HepG2 (cell line): Measurements from ENCODE around the gene MME. TPM values are rescaled to one million over a fixed set of nuclear protein-coding genes. Genes with fewer than 3 reads are reported as not detected.

Experiments used
- ATAC-seq: fragments of 200-7000 bp; cut with Tn5 transposase; 3 replicates; pipeline ENCODE4 v1.9.1; 2020; ENCODE audit warnings: mild to moderate bottlenecking, moderate library complexity
- BruUV-seq: library from RNA; stranded (reverse); fragments of 400-500 nt; replicated peaks from 2 replicates; lab custom pipeline; 2021; lab: Mats Ljungman, UMichigan
- CTCF ChIA-PET: fragments of 300-600 bp; formaldehyde crosslinking; extraction: SDS; loops from one replicate; lab custom pipeline; 2021; ENCODE audit warnings: low total read pairs, inconsistent platforms, low intra/inter-chr PET ratio; lab: Yijun Ruan, JAX
- POLR2A ChIA-PET: fragments of 350-600 bp; sonication (Branson Sonifier 250); formaldehyde crosslinking; loops from one replicate; lab custom pipeline; 2020; ENCODE audit warnings: antibody characterized with exemption, inconsistent platforms; lab: Yijun Ruan, JAX
- DNase-seq: peaks from one replicate; pipeline ENCODE4 v3.0.0-alpha.2; 2015; ENCODE audit warnings: low spot score
- FAIRE-seq: peaks from 3 replicates; lab custom pipeline; 2011; peaks lifted over from hg19 to GRCh38; lab: Jason Lieb, UNC
- H2AFZ ChIP-seq: one replicate; pipeline ENCODE4 v1.6.1; 2011; ENCODE audit warnings: low read length, inconsistent platforms
- H3K27ac ChIP-seq: fragments of 300-600 bp; 3 replicates; pipeline ENCODE4 v1.8.0; 2011; ENCODE audit warnings: mixed run types, mild to moderate bottlenecking, mixed read lengths, low read length, inconsistent platforms; ENCODE audit not compliant: insufficient read depth; ENCODE audit errors: extremely low read length
- H3K27me3 ChIP-seq, 2 experiments: fragments of 200-600 bp in 1 of 2; 2 replicates in 1 of 2; 3 replicates in 1 of 2; pipeline versions ENCODE4 v1.6.0 to v1.8.0; 2011; ENCODE audit warnings: low read length in 2 of 2, mild to moderate bottlenecking in 2 of 2, moderate library complexity in 2 of 2, inconsistent platforms in 1 of 2; ENCODE audit not compliant: insufficient read depth in 2 of 2, control insufficient read depth in 1 of 2
- H3K36me3 ChIP-seq, 2 experiments: fragments of 200-600 bp in 1 of 2; replicated peaks in 1 of 2; 2 replicates in 1 of 2; 3 replicates in 1 of 2; pipeline versions ENCODE4 v1.5.1 to v1.8.0; 2011; ENCODE audit warnings: low read length in 2 of 2, inconsistent platforms in 1 of 2; ENCODE audit not compliant: insufficient read depth in 2 of 2, control insufficient read depth in 1 of 2
- H3K4me1 ChIP-seq: 2 replicates; pipeline ENCODE4 v1.5.1; 2012; ENCODE audit warnings: low read length, inconsistent platforms; ENCODE audit not compliant: insufficient read depth
- H3K4me2 ChIP-seq: 2 replicates; pipeline ENCODE4 v1.6.0; 2011; ENCODE audit warnings: low read depth, low read length, inconsistent platforms
- H3K4me3 ChIP-seq, 3 experiments: fragments of 200-600 bp in 1 of 3; sonication (generic), shearing (Covaris generic) in 1 of 3; replicated peaks in 1 of 3; 2 replicates each; pipeline ENCODE4 v1.5.1; 2011 to 2016; ENCODE audit warnings: low read length in 3 of 3, inconsistent platforms in 2 of 3, low read depth in 2 of 3, mild to moderate bottlenecking in 2 of 3, control low read depth in 1 of 3, mixed read lengths in 1 of 3; ENCODE audit not compliant: insufficient read depth in 1 of 3
- H3K79me2 ChIP-seq: one replicate; pipeline ENCODE4 v1.6.1; 2011; ENCODE audit warnings: low read length, inconsistent platforms; ENCODE audit not compliant: insufficient read depth
- H3K9ac ChIP-seq: 2 replicates; pipeline ENCODE4 v1.6.0; 2011; ENCODE audit warnings: mild to moderate bottlenecking, low read depth, low read length, inconsistent platforms; ENCODE audit not compliant: insufficient read depth
- H3K9me3 ChIP-seq: 2 replicates; pipeline ENCODE4 v1.5.1; 2012; ENCODE audit warnings: mild to moderate bottlenecking, low read length
- H4K20me1 ChIP-seq: 2 replicates; pipeline ENCODE4 v1.6.0; 2011; ENCODE audit warnings: inconsistent platforms, mild to moderate bottlenecking, low read length, moderate library complexity; ENCODE audit not compliant: insufficient read depth
- ADNP ChIP-seq: sonication (generic); formaldehyde crosslinking; IDR thresholded peaks from 2 replicates; pipeline ENCODE4 v1.4.0; 2020; ENCODE audit warnings: missing genetic modification reagents
- FOXM1 ChIP-seq: sonication (generic); formaldehyde crosslinking; IDR thresholded peaks from 2 replicates; pipeline ENCODE4 v1.5.0; 2020; ENCODE audit warnings: missing genetic modification reagents
- MTA3 ChIP-seq: sonication (generic); formaldehyde crosslinking; IDR thresholded peaks from 2 replicates; pipeline ENCODE4 v1.4.0; 2020; ENCODE audit warnings: missing genetic modification reagents
- SIN3A ChIP-seq: IDR thresholded peaks from 2 replicates; pipeline ENCODE4 v1.6.1; 2011; ENCODE audit warnings: low read depth, mild to moderate bottlenecking, control low read depth, low read length, borderline replicate concordance
- SMARCE1 ChIP-seq: fragments of 450-650 bp; IDR thresholded peaks from 2 replicates; pipeline ENCODE4 v1.6.1; 2017; ENCODE audit warnings: borderline replicate concordance
- SMYD3 ChIP-seq: sonication (generic); formaldehyde crosslinking; IDR thresholded peaks from 2 replicates; pipeline ENCODE4 v1.8.1; 2023; ENCODE audit warnings: mild to moderate bottlenecking, missing genetic modification reagents
- ZNF264 ChIP-seq: sonication (generic); formaldehyde crosslinking; IDR thresholded peaks from 2 replicates; pipeline ENCODE4 v1.4.0; 2020; ENCODE audit warnings: missing genetic modification reagents
- ZNF674 ChIP-seq: sonication (generic); formaldehyde crosslinking; IDR thresholded peaks from 2 replicates; pipeline ENCODE4 v1.5.0; 2020; ENCODE audit warnings: low read depth, mild to moderate bottlenecking, missing genetic modification reagents
- ZSCAN31 ChIP-seq: sonication (generic); formaldehyde crosslinking; IDR thresholded peaks from 2 replicates; pipeline ENCODE4 v1.5.0; 2020; ENCODE audit warnings: low read depth, mild to moderate bottlenecking, missing genetic modification reagents
- in situ Hi-C: cut with HindIII; loops from 2 replicates; pipeline ENCODE4 v1.10.0; 2017; ENCODE audit warnings: low pct_unique_long_range_greater_than_20kb; ENCODE audit not compliant: extremely low pct_ligation_motif_present
- intact Hi-C: fragments of 100-400 bp; cut with micrococcal nuclease; formaldehyde crosslinking; loops from one replicate; pipeline ENCODE4 v1.10.0; 2022; ENCODE audit not compliant: unreplicated experiment
- polyA plus RNA-seq, 8 experiments: library from polyadenylated mRNA; depleted of rRNA in 3 of 8; stranded (reverse) in 7 of 8; unstranded in 1 of 8; fragments of >200 nt; fragmentation: Illumina TruSeq in 4 of 8; extraction: Trizol in 4 of 8; gene quantifications; 2 replicates each; pipeline versions ENCODE4 v1.2.1 to v1.2.3, GENCODE V29; 2011 to 2016; ENCODE audit warnings: low read depth in 4 of 8, missing spikeins in 1 of 8, mixed read lengths in 1 of 8; ENCODE audit not compliant: insufficient read depth in 1 of 8
- total RNA-seq, 5 experiments: library from RNA; depleted of rRNA; stranded (reverse); fragments of >200 nt; fragmentation: Illumina TruSeq; extraction: Trizol; gene quantifications; 2 replicates each; pipeline ENCODE4 v1.2.3, GENCODE V29; 2016; ENCODE audit warnings: low read depth in 1 of 5
- TF ChIP-seq, protein P1 (sequence below): sonication (generic); formaldehyde crosslinking; IDR thresholded peaks from 2 replicates; pipeline ENCODE4 v1.4.0; 2020; ENCODE audit warnings: missing genetic modification reagents, low read depth, mild to moderate bottlenecking, borderline replicate concordance
- TF ChIP-seq, protein P2 (sequence below): IDR thresholded peaks from 2 replicates; pipeline ENCODE4 v1.6.1; 2016; ENCODE audit warnings: low read depth, missing genetic modification reagents, missing compliant biosample characterization
- TF ChIP-seq, protein P3 (sequence below): sonication (generic); formaldehyde crosslinking; IDR thresholded peaks from 2 replicates; pipeline ENCODE4 v1.5.0; 2020; ENCODE audit warnings: missing genetic modification reagents
- TF ChIP-seq, protein P4 (sequence below): sonication (generic); formaldehyde crosslinking; IDR thresholded peaks from 2 replicates; pipeline ENCODE4 v1.5.0; 2020; ENCODE audit warnings: mild to moderate bottlenecking, missing genetic modification reagents, moderate library complexity

MME gene
- total and polyA plus RNA-seq, 2 of the 13 experiments (the other 11 are each of a cell fraction or from before 2014, with no cell fraction given), result not detected

DNA sequence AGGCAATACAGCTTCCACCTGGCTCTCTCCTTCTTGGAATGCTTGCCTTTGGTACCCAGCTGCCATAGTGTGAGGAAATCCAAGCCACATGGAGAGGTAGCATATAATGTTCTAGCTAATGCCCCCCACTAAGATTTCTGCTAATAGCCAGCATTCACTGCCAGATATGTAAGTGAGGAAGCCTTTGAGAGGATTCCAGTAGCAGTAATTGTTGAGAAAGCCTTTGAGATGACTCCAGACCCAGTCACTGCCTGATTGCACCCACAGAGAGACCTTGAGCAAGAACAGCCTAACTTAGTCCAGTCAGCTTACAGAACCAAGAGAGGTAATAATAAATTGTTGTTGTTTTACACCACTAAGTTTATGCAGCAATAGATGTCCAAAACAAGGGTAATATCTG, 150.3 kb downstream of the MME start:
- Histone ChIP-seq H3K79me2 (no peaks in the 10 kb centered on the region), H3K9ac (no peak overlapping the region), H3K9me3 (no peaks in the 10 kb centered on the region), H4K20me1 (no peaks in the 10 kb centered on the region), H3K36me3 (no peaks in the 10 kb centered on the region), H3K27me3 (no peaks in the 10 kb centered on the region), H3K4me1 (no peaks in the 10 kb centered on the region), H3K4me2 (no peak overlapping the region), H2AFZ (no peak overlapping the region), H3K4me3 (no peak overlapping the region), H3K27ac (no peak overlapping the region)
- no peak for ATAC-seq
- intact Hi-C loops (no loop called here), in situ Hi-C loops (no loop called here)
- ChIA-PET CTCF (no interaction called here), POLR2A (no interaction called here)
- no TSS peak for BruUV-seq
- TF ChIP-seq ADNP (CRISPR knock-in tag), result no peak
- no peak for TF ChIP-seq ZSCAN31 (CRISPR knock-in tag)
- TF ChIP-seq, protein P1, sequence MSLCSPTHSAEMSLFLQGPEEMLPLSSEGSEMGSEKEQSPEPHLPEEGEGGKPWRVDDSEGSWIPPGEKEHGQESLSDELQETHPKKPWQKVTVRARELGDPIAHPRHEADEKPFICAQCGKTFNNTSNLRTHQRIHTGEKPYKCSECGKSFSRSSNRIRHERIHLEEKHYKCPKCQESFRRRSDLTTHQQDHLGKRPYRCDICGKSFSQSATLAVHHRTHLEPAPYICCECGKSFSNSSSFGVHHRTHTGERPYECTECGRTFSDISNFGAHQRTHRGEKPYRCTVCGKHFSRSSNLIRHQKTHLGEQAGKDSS (CRISPR knock-in tag), result no peak
- TF ChIP-seq SIN3A, result no peak
- TF ChIP-seq, protein P2, sequence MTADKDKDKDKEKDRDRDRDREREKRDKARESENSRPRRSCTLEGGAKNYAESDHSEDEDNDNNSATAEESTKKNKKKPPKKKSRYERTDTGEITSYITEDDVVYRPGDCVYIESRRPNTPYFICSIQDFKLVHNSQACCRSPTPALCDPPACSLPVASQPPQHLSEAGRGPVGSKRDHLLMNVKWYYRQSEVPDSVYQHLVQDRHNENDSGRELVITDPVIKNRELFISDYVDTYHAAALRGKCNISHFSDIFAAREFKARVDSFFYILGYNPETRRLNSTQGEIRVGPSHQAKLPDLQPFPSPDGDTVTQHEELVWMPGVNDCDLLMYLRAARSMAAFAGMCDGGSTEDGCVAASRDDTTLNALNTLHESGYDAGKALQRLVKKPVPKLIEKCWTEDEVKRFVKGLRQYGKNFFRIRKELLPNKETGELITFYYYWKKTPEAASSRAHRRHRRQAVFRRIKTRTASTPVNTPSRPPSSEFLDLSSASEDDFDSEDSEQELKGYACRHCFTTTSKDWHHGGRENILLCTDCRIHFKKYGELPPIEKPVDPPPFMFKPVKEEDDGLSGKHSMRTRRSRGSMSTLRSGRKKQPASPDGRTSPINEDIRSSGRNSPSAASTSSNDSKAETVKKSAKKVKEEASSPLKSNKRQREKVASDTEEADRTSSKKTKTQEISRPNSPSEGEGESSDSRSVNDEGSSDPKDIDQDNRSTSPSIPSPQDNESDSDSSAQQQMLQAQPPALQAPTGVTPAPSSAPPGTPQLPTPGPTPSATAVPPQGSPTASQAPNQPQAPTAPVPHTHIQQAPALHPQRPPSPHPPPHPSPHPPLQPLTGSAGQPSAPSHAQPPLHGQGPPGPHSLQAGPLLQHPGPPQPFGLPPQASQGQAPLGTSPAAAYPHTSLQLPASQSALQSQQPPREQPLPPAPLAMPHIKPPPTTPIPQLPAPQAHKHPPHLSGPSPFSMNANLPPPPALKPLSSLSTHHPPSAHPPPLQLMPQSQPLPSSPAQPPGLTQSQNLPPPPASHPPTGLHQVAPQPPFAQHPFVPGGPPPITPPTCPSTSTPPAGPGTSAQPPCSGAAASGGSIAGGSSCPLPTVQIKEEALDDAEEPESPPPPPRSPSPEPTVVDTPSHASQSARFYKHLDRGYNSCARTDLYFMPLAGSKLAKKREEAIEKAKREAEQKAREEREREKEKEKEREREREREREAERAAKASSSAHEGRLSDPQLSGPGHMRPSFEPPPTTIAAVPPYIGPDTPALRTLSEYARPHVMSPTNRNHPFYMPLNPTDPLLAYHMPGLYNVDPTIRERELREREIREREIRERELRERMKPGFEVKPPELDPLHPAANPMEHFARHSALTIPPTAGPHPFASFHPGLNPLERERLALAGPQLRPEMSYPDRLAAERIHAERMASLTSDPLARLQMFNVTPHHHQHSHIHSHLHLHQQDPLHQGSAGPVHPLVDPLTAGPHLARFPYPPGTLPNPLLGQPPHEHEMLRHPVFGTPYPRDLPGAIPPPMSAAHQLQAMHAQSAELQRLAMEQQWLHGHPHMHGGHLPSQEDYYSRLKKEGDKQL, result no peak
- no peak for TF ChIP-seq ZNF674 (CRISPR knock-in tag)
- TF ChIP-seq, protein P3, sequence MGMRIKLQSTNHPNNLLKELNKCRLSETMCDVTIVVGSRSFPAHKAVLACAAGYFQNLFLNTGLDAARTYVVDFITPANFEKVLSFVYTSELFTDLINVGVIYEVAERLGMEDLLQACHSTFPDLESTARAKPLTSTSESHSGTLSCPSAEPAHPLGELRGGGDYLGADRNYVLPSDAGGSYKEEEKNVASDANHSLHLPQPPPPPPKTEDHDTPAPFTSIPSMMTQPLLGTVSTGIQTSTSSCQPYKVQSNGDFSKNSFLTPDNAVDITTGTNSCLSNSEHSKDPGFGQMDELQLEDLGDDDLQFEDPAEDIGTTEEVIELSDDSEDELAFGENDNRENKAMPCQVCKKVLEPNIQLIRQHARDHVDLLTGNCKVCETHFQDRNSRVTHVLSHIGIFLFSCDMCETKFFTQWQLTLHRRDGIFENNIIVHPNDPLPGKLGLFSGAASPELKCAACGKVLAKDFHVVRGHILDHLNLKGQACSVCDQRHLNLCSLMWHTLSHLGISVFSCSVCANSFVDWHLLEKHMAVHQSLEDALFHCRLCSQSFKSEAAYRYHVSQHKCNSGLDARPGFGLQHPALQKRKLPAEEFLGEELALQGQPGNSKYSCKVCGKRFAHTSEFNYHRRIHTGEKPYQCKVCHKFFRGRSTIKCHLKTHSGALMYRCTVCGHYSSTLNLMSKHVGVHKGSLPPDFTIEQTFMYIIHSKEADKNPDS (CRISPR knock-in tag), result no peak
- TF ChIP-seq MTA3, result no peak
- no peak for TF ChIP-seq SMYD3
- no peak for TF ChIP-seq ZNF264 (CRISPR knock-in tag)
- TF ChIP-seq, protein P4, sequence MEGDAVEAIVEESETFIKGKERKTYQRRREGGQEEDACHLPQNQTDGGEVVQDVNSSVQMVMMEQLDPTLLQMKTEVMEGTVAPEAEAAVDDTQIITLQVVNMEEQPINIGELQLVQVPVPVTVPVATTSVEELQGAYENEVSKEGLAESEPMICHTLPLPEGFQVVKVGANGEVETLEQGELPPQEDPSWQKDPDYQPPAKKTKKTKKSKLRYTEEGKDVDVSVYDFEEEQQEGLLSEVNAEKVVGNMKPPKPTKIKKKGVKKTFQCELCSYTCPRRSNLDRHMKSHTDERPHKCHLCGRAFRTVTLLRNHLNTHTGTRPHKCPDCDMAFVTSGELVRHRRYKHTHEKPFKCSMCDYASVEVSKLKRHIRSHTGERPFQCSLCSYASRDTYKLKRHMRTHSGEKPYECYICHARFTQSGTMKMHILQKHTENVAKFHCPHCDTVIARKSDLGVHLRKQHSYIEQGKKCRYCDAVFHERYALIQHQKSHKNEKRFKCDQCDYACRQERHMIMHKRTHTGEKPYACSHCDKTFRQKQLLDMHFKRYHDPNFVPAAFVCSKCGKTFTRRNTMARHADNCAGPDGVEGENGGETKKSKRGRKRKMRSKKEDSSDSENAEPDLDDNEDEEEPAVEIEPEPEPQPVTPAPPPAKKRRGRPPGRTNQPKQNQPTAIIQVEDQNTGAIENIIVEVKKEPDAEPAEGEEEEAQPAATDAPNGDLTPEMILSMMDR (CRISPR knock-in tag), result no peak
- TF ChIP-seq FOXM1 (CRISPR knock-in tag), result no peak
- TF ChIP-seq SMARCE1, result no peak
- DNase-seq, result no peak
- FAIRE-seq, result no peak
